Stomach (tissue), 4 donors: ENCODE measurements around the gene PTPRJ.

Experiments used
- CTCF ChIP-seq, 7 experiments: fragments of 450-650 bp in 4 of 7; fragments of 200-600 bp in 3 of 7; sonication (generic) in 3 of 7; IDR thresholded peaks; one replicate each; pipeline ENCODE4 v1.5.1; 2016 to 2019; ENCODE audit warnings: antibody characterized with exemption in 7 of 7, control low read depth in 2 of 7, mild to moderate bottlenecking in 1 of 7
- EP300 ChIP-seq: sonication (generic); formaldehyde crosslinking; IDR thresholded peaks from one replicate; pipeline ENCODE4 v1.6.1; 2017; ENCODE audit warnings: antibody characterized with exemption
- POLR2A ChIP-seq, 4 donors: fragments of 450-650 bp; IDR thresholded peaks; one replicate each; pipeline ENCODE4 v1.6.1; 2016; ENCODE audit warnings: antibody characterized with exemption in 4 of 4, control low read depth in 2 of 4, mild to moderate bottlenecking in 1 of 4, moderate library complexity in 1 of 4
- POLR2AphosphoS5 ChIP-seq, 3 donors: sonication (generic); formaldehyde crosslinking; IDR thresholded peaks; one replicate each; pipeline ENCODE4 v1.6.1; 2016; ENCODE audit warnings: antibody characterized with exemption in 3 of 3

GRCh38 chr11:48036466-48036865 lies 56.1 kb downstream of the PTPRJ start:
- TF ChIP-seq CTCF (IDR thresholded peaks at IDR 0.05) (no peak), POLR2AphosphoS5 (IDR thresholded peaks at IDR 0.05) (no peak), EP300 (no peak), POLR2A (IDR thresholded peaks at IDR 0.05) (no peak)
